Stomach (tissue), 4 donors: ENCODE data around the gene GALNT17.

Experiments used
- CTCF ChIP-seq, 7 experiments: fragments of 450-650 bp in 4 of 7; fragments of 200-600 bp in 3 of 7; sonication (generic) in 3 of 7; IDR thresholded peaks; one replicate each; pipeline ENCODE4 v1.5.1; 2016 to 2019; ENCODE audit warnings: antibody characterized with exemption in 7 of 7, control low read depth in 2 of 7, mild to moderate bottlenecking in 1 of 7
- EP300 ChIP-seq: sonication (generic); formaldehyde crosslinking; IDR thresholded peaks from one replicate; pipeline ENCODE4 v1.6.1; 2017; ENCODE audit warnings: antibody characterized with exemption
- POLR2A ChIP-seq, 4 donors: fragments of 450-650 bp; IDR thresholded peaks; one replicate each; pipeline ENCODE4 v1.6.1; 2016; ENCODE audit warnings: antibody characterized with exemption in 4 of 4, control low read depth in 2 of 4, mild to moderate bottlenecking in 1 of 4, moderate library complexity in 1 of 4

GRCh38 chr7:71615017-71615416 is 483.1 kb downstream of the GALNT17 start:
- TF ChIP-seq POLR2A (IDR thresholded peaks at IDR 0.05), result no peak
- TF ChIP-seq CTCF (IDR thresholded peaks at IDR 0.05), result no peak
- TF ChIP-seq EP300, result no peak
